Measurements from ENCODE around the gene KIR3DL1.

- TF ChIP-seq CTCF (IDR thresholded peaks at IDR 0.05), result no peak
- no peak for TF ChIP-seq EZH2 (IDR thresholded peaks at IDR 0.05)
- TF ChIP-seq EZH2phosphoT487 (IDR thresholded peaks at IDR 0.05), result no peak
Observed at GRCh38 chr19:54805665-54806515, 10.4 kb upstream of the KIR3DL1 start.
